Posterior cingulate gyrus (tissue), 11 donors: Measurements from ENCODE around the gene FAF1.
"Not testable (repeated sequence)": the region's sequence is repeated elsewhere in the genome, so short reads cannot be mapped to it uniquely, and the experiment has no call there.

Experiments
- DNase-seq, 10 donors: peaks; one replicate each; pipeline versions ENCODE4 v3.0.0 to v3.0.0-alpha.2; 2020 to 2021; ENCODE audit warnings: mixed read lengths in 3 of 10
- intact Hi-C: fragments of 100-400 bp; cut with DNase I; formaldehyde crosslinking; loops from one replicate; pipeline ENCODE4 v1.15.1; 2023

The FAF1 gene

GRCh38 chr1:50967416-50968157 is 7.5 kb upstream of the FAF1 start:
- intact Hi-C loops: loop anchor here (1.0 to 5.0 kb wide), 3 partner anchors 7 to 275 kb away; partner anchors contain the start of gene FAF1
- no peak for DNase-seq

GRCh38 chr1:50966991-50967390 is 6.9 kb upstream of the FAF1 start:
- DNase-seq: no peak
- intact Hi-C loops: loop anchor here (5.0 kb wide), 2 partner anchors 40 to 275 kb away; no protein-coding TSS in a partner anchor

GRCh38 chr1:50964863-50965262 is 4.8 kb upstream of the FAF1 start:
- intact Hi-C loops: loop anchor here (5.0 kb wide), 2 partner anchors 38 to 277 kb away; no protein-coding TSS in a partner anchor
- peak in 1 of 10 donors; percentile 54 for DNase-seq

- DNase-seq: peak in 4 of 10 donors; percentile 9 to 80 (median 28)
- intact Hi-C loops: no loop called here
Measured at GRCh38 chr1:50959303-50959912, 659 bp downstream of the FAF1 start.

GRCh38 chr1:50955116-50955515 is 5.0 kb downstream of the FAF1 start:
- intact Hi-C loops: no loop called here
- DNase-seq: no peak

- intact Hi-C loops: not testable (repeated sequence)
- DNase-seq: peak in 1 of 10 donors; percentile 44
Measured at GRCh38 chr1:50952566-50952965, 7.5 kb downstream of the FAF1 start.

- DNase-seq: no peak
- intact Hi-C loops: no loop called here
Measured at GRCh38 chr1:50950396-50950795, 9.7 kb downstream of the FAF1 start.

GRCh38 chr1:50949286-50949982 is 10.6 kb downstream of the FAF1 start:
- intact Hi-C loops: no loop called here
- DNase-seq: no peak

GRCh38 chr1:50942334-50942733 is 17.7 kb downstream of the FAF1 start:
- no peak for DNase-seq
- intact Hi-C loops: no loop called here

GRCh38 chr1:50940291-50940690 is 19.8 kb downstream of the FAF1 start:
- no peak for DNase-seq
- intact Hi-C loops: no loop called here

GRCh38 chr1:50936321-50936720 is 23.7 kb downstream of the FAF1 start:
- intact Hi-C loops: loop anchor here (10.0 kb wide), 1 partner anchor 162 kb away; no protein-coding TSS in a partner anchor
- no peak for DNase-seq

GRCh38 chr1:50935276-50935675 is 24.8 kb downstream of the FAF1 start:
- intact Hi-C loops: loop anchor here (10.0 kb wide), 1 partner anchor 160 kb away; no protein-coding TSS in a partner anchor
- DNase-seq: not testable (repeated sequence)

- no peak for DNase-seq
- intact Hi-C loops: loop anchor here (10.0 kb wide), 1 partner anchor 160 kb away; no protein-coding TSS in a partner anchor
Measured at GRCh38 chr1:50934838-50935237, 25.2 kb downstream of the FAF1 start.

GRCh38 chr1:50933770-50934169 is 26.3 kb downstream of the FAF1 start:
- DNase-seq: not testable (repeated sequence)
- intact Hi-C loops: loop anchor here (10.0 kb wide), 1 partner anchor 159 kb away; no protein-coding TSS in a partner anchor

- not testable (repeated sequence) for DNase-seq
- intact Hi-C loops: loop anchor here (10.0 kb wide), 1 partner anchor 157 kb away; no protein-coding TSS in a partner anchor
Measured at GRCh38 chr1:50932043-50932442, 28.0 kb downstream of the FAF1 start.

GRCh38 chr1:50930965-50931737 is 28.9 kb downstream of the FAF1 start:
- intact Hi-C loops: loop anchor here (10.0 kb wide), 1 partner anchor 156 kb away; no protein-coding TSS in a partner anchor
- DNase-seq: no peak

GRCh38 chr1:50930193-50930592 is 29.9 kb downstream of the FAF1 start:
- intact Hi-C loops: loop anchor here (10.0 kb wide), 1 partner anchor 155 kb away; no protein-coding TSS in a partner anchor
- no peak for DNase-seq

GRCh38 chr1:50929376-50929958 is 30.6 kb downstream of the FAF1 start:
- intact Hi-C loops: loop anchor here (2.0 to 10.0 kb wide), 3 partner anchors 38 to 261 kb away; no protein-coding TSS in a partner anchor
- DNase-seq: no peak

- intact Hi-C loops: loop anchor here (10.0 kb wide), 1 partner anchor 121 kb away; no protein-coding TSS in a partner anchor
Measured at GRCh38 chr1:50923564-50923963, 36.5 kb downstream of the FAF1 start.

More at GRCh38 chr1:50923564-50923963, 36.5 kb downstream of the FAF1 start:
- DNase-seq: no peak
